Bronchial smooth muscle cell (primary cell): ENCODE data around the gene OR9G1. TPM values are rescaled to one million over a fixed set of nuclear protein-coding genes. Genes with fewer than 3 reads are reported as not detected.

ENCODE experiments used
- total RNA-seq: library from RNA; depleted of rRNA; stranded (reverse); fragments of >200 nt; gene quantifications from 2 replicates; pipeline ENCODE4 v1.2.1, GENCODE V29; 2014

OR9G1 gene
- not detected in 2 replicates for total RNA-seq

GRCh38 chr11:56698795-56699194 is at the start of gene OR9G1:
TSS of gene OR9G1 (plus strand) at chr11:56699095. CDS start at chr11:56700388, 1,293 bp downstream.

GRCh38 chr11:56663386-56663785 is 35.5 kb upstream of the OR9G1 start, which contains the start of gene OR5AR1:
TSS of gene OR5AR1 (plus strand) at chr11:56663686. CDS start at chr11:56663686, 0 bp downstream.

GRCh38 chr11:56748597-56748996 is 49.7 kb downstream of the OR9G1 start, which contains the start of gene OR9G4:
TSS of gene OR9G4 (minus strand) at chr11:56748697. CDS start at chr11:56743766, 4,931 bp downstream.

Other genes with a start within 250 kb of the OR9G1 start
- not detected in 2 replicates for gene OR5M3, start 225.7 kb upstream of the OR9G1 start, total RNA-seq
- not detected in 2 replicates for gene OR5M8, start 207.7 kb upstream of the OR9G1 start, total RNA-seq
- gene OR5M11, start 155.8 kb upstream of the OR9G1 start, total RNA-seq: not detected in 2 replicates
- not detected in 2 replicates for gene OR5M10, start 121.4 kb upstream of the OR9G1 start, total RNA-seq
- not detected in 2 replicates for gene OR5M1, start 84.2 kb upstream of the OR9G1 start, total RNA-seq
- not detected in 2 replicates for gene OR5AP2, start 56.7 kb upstream of the OR9G1 start, total RNA-seq
- gene OR5AR1, start 35.4 kb upstream of the OR9G1 start, total RNA-seq: not detected in 2 replicates
- not detected in 2 replicates for gene OR9G4, start 49.6 kb downstream of the OR9G1 start, total RNA-seq